Activated T-cell treated with anti-CD3 and anti-CD28 coated beads, Interleukin-2, amount 50 U/mL, for 24 hours (primary cell): ENCODE data around the gene EHD3.

ENCODE experiments used
- DNase-seq: peaks from one replicate; pipeline ENCODE4 v3.0.0-alpha.2; 2020
- H3K27ac Mint-ChIP-seq: 2 replicates; pipeline ENCODE4 v1.8.0; 2020; ENCODE audit warnings: mild to moderate bottlenecking, mixed read lengths
- H3K27me3 Mint-ChIP-seq: 2 replicates; pipeline ENCODE4 v1.8.0; 2020; ENCODE audit warnings: mixed read lengths
- H3K36me3 Mint-ChIP-seq: 2 replicates; pipeline ENCODE4 v1.8.0; 2020; ENCODE audit warnings: low read depth, mixed read lengths
- H3K4me1 Mint-ChIP-seq: 2 replicates; pipeline ENCODE4 v1.8.0; 2020; ENCODE audit warnings: low read depth, mixed read lengths
- H3K4me3 Mint-ChIP-seq: 2 replicates; pipeline ENCODE4 v1.8.0; 2020; ENCODE audit warnings: mild to moderate bottlenecking, moderate library complexity, mixed read lengths
- H3K9me3 Mint-ChIP-seq: 2 replicates; pipeline ENCODE4 v1.8.0; 2020; ENCODE audit warnings: mixed read lengths

EHD3 gene

DNA sequence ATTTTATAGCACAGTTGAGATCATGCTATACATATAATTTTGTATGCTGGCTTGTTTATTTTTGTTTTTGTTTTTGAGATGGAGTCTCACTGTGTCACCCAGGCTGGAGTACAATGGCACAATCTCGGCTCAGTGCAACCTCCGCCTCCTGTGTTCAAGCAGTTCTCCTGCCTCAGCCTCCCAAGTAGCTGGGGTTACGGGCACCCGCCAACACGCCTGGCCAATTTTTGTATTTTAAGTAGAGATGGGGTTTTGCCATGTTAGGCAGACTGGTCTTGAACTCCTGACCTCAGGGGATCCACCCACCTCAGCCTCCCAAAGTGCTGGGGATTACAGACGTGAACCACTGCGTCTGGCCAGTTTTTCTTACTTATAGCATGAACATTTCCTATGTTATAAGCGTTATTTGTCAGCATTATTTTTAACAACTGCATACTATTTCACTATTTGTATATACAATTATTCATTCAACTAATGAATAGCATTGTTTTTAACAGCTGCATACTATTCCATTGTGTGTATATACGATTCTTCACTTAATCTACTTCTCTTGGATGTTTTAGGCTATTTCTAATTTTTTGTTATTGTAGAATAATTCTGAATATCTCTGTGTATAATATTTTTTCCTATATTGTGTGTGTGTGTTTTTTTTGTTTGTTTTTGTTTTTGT, 3.5 kb downstream of the EHD3 start:
- peaks cover 24% of the 10 kb centered on the region for H3K4me1 Mint-ChIP-seq
- DNase-seq: no peak
- H3K36me3 Mint-ChIP-seq: no peaks in the 10 kb centered on the region
- H3K27me3 Mint-ChIP-seq: no peaks in the 10 kb centered on the region
- no peak overlapping the region for H3K4me3 Mint-ChIP-seq
- H3K9me3 Mint-ChIP-seq: no peaks in the 10 kb centered on the region
- H3K27ac Mint-ChIP-seq: no peak overlapping the region

GRCh38 chr2:31238126-31238905, 4.4 kb downstream of the EHD3 start:
- no peak overlapping the region for H3K27ac Mint-ChIP-seq
- DNase-seq: no peak
- peaks cover 20% of the 10 kb centered on the region for H3K4me1 Mint-ChIP-seq
- H3K36me3 Mint-ChIP-seq: no peaks in the 10 kb centered on the region
- no peaks in the 10 kb centered on the region for H3K9me3 Mint-ChIP-seq
- no peaks in the 10 kb centered on the region for H3K27me3 Mint-ChIP-seq
- no peak overlapping the region for H3K4me3 Mint-ChIP-seq

DNA sequence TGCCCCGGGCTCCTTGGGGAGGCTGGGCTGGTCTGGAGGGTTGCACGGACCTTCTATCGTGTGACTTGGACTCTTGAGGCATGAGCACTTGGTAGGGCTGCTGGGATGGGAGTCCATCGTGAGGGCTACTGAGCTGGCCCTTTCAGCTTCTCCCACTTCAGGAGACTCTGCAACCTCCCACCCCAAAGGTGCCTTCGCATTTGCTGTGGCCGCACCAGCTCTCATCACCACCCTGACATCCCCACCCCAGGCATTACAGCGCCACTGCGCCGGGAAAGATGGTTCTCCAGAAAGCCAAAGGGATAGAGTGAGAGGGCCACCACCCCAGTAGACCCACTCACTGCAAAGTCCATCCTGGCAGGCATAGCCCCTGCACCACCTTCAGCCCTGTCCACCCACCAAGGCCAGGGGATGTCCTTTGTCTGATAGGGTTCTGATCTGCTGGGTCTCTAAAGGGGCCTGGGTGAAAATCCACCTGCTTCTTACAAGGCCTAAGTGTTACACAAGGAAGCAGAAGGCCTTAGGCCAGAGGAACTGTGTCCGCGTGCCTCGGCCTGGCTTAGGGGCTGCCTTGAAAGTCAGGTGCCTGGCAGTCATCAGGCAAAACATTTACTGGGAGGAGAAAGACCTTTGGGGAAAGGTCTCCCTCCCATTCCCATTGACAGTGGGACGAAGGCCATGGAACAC, 5.1 kb downstream of the EHD3 start:
- Mint-ChIP-seq H3K27ac (no peak overlapping the region), H3K4me3 (no peak overlapping the region), H3K9me3 (no peaks in the 10 kb centered on the region), H3K36me3 (no peaks in the 10 kb centered on the region), H3K4me1 (peaks cover 15% of the 10 kb centered on the region), H3K27me3 (no peaks in the 10 kb centered on the region)
- DNase-seq: no peak

- Mint-ChIP-seq H3K27ac (no peak overlapping the region), H3K36me3 (no peaks in the 10 kb centered on the region), H3K9me3 (no peaks in the 10 kb centered on the region), H3K27me3 (no peaks in the 10 kb centered on the region), H3K4me1 (peaks cover 14% of the 10 kb centered on the region), H3K4me3 (no peak overlapping the region)
- no peak for DNase-seq
These were observed 5.7 kb downstream of the EHD3 start for GRCh38 chr2:31239593-31240177.

DNA sequence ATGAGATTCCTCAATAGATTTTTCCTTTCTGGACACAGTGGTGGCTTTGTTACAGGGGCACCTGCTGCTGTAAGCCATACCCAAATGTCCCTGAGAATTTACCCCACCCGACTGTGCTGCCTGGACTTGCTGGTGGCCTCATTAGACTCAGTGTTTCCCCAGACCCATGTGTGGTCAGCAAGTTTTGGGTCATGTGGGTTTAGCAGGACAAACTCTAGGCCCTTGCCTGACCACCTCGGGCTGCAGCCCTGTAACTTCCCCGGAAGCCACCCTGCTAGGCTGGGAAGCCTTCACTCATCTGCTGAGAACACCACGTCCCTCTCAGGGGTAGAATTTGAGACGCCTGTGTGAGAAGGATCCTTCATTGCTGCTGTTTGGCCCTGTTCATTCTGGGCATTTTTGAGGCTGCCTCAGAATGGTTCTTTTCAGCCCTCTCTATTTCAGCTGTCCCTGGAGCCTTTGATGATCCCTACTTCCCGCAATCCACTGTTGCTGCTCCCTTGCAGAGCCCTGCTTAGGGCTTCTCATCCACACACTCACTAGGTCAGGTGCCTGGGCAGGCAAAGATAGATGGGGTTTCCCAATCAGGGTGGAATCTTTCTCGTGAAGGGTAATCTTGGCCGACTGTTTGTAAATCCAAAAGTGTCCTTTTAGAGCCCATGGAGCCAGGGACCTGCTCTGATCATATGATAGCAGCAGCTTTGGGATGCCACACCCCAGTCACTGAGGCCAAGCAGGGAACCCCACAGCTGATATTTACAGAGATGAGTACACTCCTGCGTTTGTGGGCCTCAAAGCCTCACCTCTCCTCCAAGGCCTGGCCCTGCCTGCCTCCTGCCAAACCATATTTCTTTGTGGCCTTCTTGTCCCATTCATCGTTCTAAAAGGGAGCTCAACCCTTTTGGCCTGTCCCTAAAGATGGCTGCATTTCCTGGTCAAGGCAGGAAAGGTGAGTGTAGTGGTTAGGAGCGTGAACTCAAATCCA, 6.7 kb downstream of the EHD3 start:
- H3K4me1 Mint-ChIP-seq: peaks cover 4% of the 10 kb centered on the region
- no peaks in the 10 kb centered on the region for H3K36me3 Mint-ChIP-seq
- no peaks in the 10 kb centered on the region for H3K27me3 Mint-ChIP-seq
- no peak for DNase-seq
- no peaks in the 10 kb centered on the region for H3K9me3 Mint-ChIP-seq
- H3K27ac Mint-ChIP-seq: no peak overlapping the region
- no peak overlapping the region for H3K4me3 Mint-ChIP-seq

GRCh38 chr2:31241625-31242270, 7.8 kb downstream of the EHD3 start:
- no peaks in the 10 kb centered on the region for H3K36me3 Mint-ChIP-seq
- no peaks in the 10 kb centered on the region for H3K27me3 Mint-ChIP-seq
- DNase-seq: no peak
- H3K4me3 Mint-ChIP-seq: no peak overlapping the region
- no peaks in the 10 kb centered on the region for H3K9me3 Mint-ChIP-seq
- H3K27ac Mint-ChIP-seq: no peak overlapping the region
- H3K4me1 Mint-ChIP-seq: peaks cover 1% of the 10 kb centered on the region

GRCh38 chr2:31243053-31243452, 9.1 kb downstream of the EHD3 start:
- Mint-ChIP-seq H3K4me3 (no peak overlapping the region), H3K36me3 (no peaks in the 10 kb centered on the region), H3K27me3 (no peaks in the 10 kb centered on the region), H3K27ac (no peak overlapping the region), H3K4me1 (peaks cover 1% of the 10 kb centered on the region), H3K9me3 (no peaks in the 10 kb centered on the region)
- no peak for DNase-seq

- Mint-ChIP-seq H3K36me3 (no peaks in the 10 kb centered on the region), H3K9me3 (no peaks in the 10 kb centered on the region), H3K4me1 (peaks cover 1% of the 10 kb centered on the region), H3K27me3 (no peaks in the 10 kb centered on the region), H3K27ac (no peak overlapping the region), H3K4me3 (no peak overlapping the region)
- no peak for DNase-seq
These were observed 10.1 kb downstream of the EHD3 start for GRCh38 chr2:31244101-31244500.

DNA sequence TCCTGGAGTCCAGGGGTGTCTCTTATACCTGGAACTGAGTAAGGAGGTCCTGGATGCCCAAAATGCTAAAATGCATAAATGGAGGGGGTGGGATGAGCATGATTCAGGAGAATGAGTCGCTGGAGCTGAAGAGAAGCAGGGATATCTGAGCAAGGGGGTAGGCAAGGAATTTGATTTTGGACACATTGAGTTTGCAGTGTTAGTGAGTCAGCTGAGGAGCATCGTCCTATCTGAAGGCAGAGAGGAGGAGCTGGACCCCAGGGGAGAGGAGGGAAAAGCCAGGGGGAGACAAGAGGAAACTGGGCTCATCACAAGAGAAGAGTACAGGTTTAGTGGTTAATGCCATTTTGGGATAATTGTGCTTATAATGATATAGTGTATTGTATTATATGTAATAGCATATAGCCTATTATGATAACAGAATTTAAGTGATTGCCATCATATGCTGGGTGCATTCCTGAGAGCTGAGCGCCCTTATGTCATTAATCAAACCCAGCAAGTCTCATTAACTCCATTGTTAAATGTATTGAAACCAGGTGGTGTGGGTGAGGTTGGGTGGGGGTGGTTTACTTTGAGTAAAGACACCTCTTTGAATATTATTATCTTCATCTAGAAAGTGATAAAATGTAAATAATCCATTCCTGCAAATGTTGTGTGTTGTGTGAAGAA, 12.4 kb downstream of the EHD3 start:
- Mint-ChIP-seq H3K9me3 (no peaks in the 10 kb centered on the region), H3K4me1 (peaks cover 1% of the 10 kb centered on the region), H3K36me3 (no peaks in the 10 kb centered on the region), H3K27ac (no peak overlapping the region), H3K4me3 (no peak overlapping the region), H3K27me3 (no peaks in the 10 kb centered on the region)
- DNase-seq: no peak

- Mint-ChIP-seq H3K4me3 (no peak overlapping the region), H3K9me3 (no peaks in the 10 kb centered on the region), H3K36me3 (no peaks in the 10 kb centered on the region), H3K27me3 (no peaks in the 10 kb centered on the region), H3K4me1 (no peaks in the 10 kb centered on the region), H3K27ac (no peak overlapping the region)
- no peak for DNase-seq
These were observed 13.8 kb downstream of the EHD3 start for GRCh38 chr2:31247711-31248110.

DNA sequence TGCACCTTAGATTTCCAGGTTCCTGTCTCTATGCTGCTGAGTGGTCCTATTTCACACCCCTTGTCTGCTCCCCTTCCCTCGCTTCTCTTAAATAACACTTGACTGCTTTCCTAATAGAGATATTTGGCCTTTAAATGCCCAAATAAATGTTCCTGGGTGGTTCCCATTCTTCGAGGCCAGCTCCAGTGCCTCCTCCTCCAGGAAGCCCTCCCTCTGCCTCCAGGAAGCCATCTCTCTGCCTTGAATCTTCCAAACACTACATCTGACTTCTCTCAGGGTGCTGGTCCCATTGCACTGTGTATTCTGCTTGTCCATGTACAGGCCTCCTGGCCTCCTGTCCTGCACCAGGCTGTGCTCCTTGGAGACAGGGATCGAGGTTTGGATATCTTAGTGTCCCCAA, 14.2 kb downstream of the EHD3 start:
- Mint-ChIP-seq H3K9me3 (no peaks in the 10 kb centered on the region), H3K4me3 (no peak overlapping the region), H3K27me3 (no peaks in the 10 kb centered on the region), H3K27ac (no peak overlapping the region), H3K36me3 (no peaks in the 10 kb centered on the region), H3K4me1 (no peaks in the 10 kb centered on the region)
- DNase-seq: no peak

- no peak for DNase-seq
- no peaks in the 10 kb centered on the region for H3K27me3 Mint-ChIP-seq
- H3K9me3 Mint-ChIP-seq: no peaks in the 10 kb centered on the region
- H3K27ac Mint-ChIP-seq: no peak overlapping the region
- no peak overlapping the region for H3K4me3 Mint-ChIP-seq
- H3K4me1 Mint-ChIP-seq: no peaks in the 10 kb centered on the region
- H3K36me3 Mint-ChIP-seq: no peaks in the 10 kb centered on the region
These were observed 15.2 kb downstream of the EHD3 start for GRCh38 chr2:31249009-31249690.

- Mint-ChIP-seq H3K27ac (no peak overlapping the region), H3K9me3 (no peaks in the 10 kb centered on the region), H3K36me3 (no peaks in the 10 kb centered on the region), H3K4me3 (no peak overlapping the region), H3K27me3 (no peaks in the 10 kb centered on the region), H3K4me1 (no peaks in the 10 kb centered on the region)
- DNase-seq: no peak
These were observed 17.1 kb downstream of the EHD3 start for GRCh38 chr2:31251018-31251417.
